A549 treated with Mapracorat at 1 μM for 4 hours (cell line): ENCODE measurements around the gene STX16. TPM values are rescaled to one million over a fixed set of nuclear protein-coding genes. Genes with fewer than 3 reads are reported as not detected.

Source experiments
- total RNA-seq: library from RNA; stranded (reverse); fragments of 200-300 nt; extraction: Qiagen RNA extraction; gene quantifications from 5 replicates; pipeline ENCODE4 v1.2.3, GENCODE V29; 2022

STX16 gene
- 28.5 to 35.9 TPM (median 29.4 TPM) in 5 replicates for total RNA-seq

GRCh38 chr20:58650776-58651558 is at the start of gene STX16:
Gene STX16 (plus strand): TSS chr20:58651283. CDS start chr20:58652007, 724 bp downstream.

GRCh38 chr20:58692579-58693225 is 41.6 kb downstream of the STX16 start, which contains the start of gene NPEPL1:
Gene NPEPL1 (plus strand): TSS chr20:58692800. CDS start chr20:58692901, 101 bp downstream.

Other genes starting within 250 kb of the STX16 start
- 0.05 to 0.08 TPM (median 0.07 TPM) in 3 of 5 replicates, not detected in the others for gene APCDD1L, start 135.9 kb upstream of the STX16 start, total RNA-seq
- 27.3 to 42.3 TPM (median 34.2 TPM) in 5 replicates for gene NPEPL1, start 41.5 kb downstream of the STX16 start, total RNA-seq
- gene GNAS-AS1, start 199.6 kb downstream of the STX16 start, total RNA-seq = not detected in 5 replicates
- gene GNAS, start 201.4 kb downstream of the STX16 start, total RNA-seq = 667 to 746 TPM (median 723 TPM) in 5 replicates